Endothelial cell of umbilical vein (primary cell): ENCODE data around the gene C19orf67. TPM values are rescaled to one million over a fixed set of nuclear protein-coding genes. Genes with fewer than 3 reads are reported as not detected.

ENCODE experiments used
- BruUV-seq: library from RNA; stranded (reverse); fragments of 400-500 nt; replicated peaks from 2 replicates; lab custom pipeline; 2021; lab: Mats Ljungman, UMichigan
- CTCF ChIA-PET: fragments of 300-600, 350-600 bp; sonication (Branson Sonifier 250); formaldehyde crosslinking; loops from one replicate; lab custom pipeline; 2021; ENCODE audit warnings: antibody characterized with exemption, inconsistent platforms; lab: Charles Lee
- POLR2A ChIA-PET: fragments of 300-600, 350-600 bp; sonication (Branson Sonifier 250); formaldehyde crosslinking; loops from one replicate; lab custom pipeline; 2021; ENCODE audit warnings: antibody characterized with exemption, inconsistent platforms; lab: Charles Lee
- DNase-seq: peaks from one replicate; pipeline ENCODE4 v3.0.0-alpha.2; 2011; ENCODE audit warnings: low read depth, low spot score
- FAIRE-seq: peaks from 2 replicates; lab custom pipeline; 2011; peaks lifted over from hg19 to GRCh38; lab: Jason Lieb, UNC
- H2AFZ ChIP-seq: 2 replicates; pipeline ENCODE4 v1.6.0; 2012; ENCODE audit warnings: low read depth, low read length, control low read depth, inconsistent platforms
- H3K27ac ChIP-seq: 2 replicates; pipeline ENCODE4 v1.5.1; 2011; ENCODE audit warnings: low read depth, mild to moderate bottlenecking, control low read depth, low read length, moderate library complexity; ENCODE audit not compliant: insufficient read depth
- H3K27me3 ChIP-seq, 2 experiments: 2 replicates each; pipeline versions ENCODE4 v1.6.0 to v1.6.1; 2011; ENCODE audit warnings: low read length in 2 of 2, mixed read lengths in 1 of 2; ENCODE audit not compliant: control insufficient read depth in 2 of 2, insufficient read depth in 2 of 2
- H3K36me3 ChIP-seq, 2 experiments: 2 replicates in 1 of 2; 3 replicates in 1 of 2; pipeline ENCODE4 v1.5.1; 2011; ENCODE audit warnings: low read length in 2 of 2, mild to moderate bottlenecking in 1 of 2, moderate library complexity in 1 of 2; ENCODE audit not compliant: control insufficient read depth in 2 of 2, insufficient read depth in 2 of 2; ENCODE audit errors: extremely low read depth in 1 of 2
- H3K4me1 ChIP-seq: 3 replicates; pipeline ENCODE4 v1.5.1; 2011; ENCODE audit warnings: mild to moderate bottlenecking, low read length; ENCODE audit not compliant: control insufficient read depth, insufficient read depth; ENCODE audit errors: extremely low read depth
- H3K4me2 ChIP-seq: 2 replicates; pipeline ENCODE4 v1.6.1; 2011; ENCODE audit warnings: low read length, control low read depth, mixed read lengths; ENCODE audit not compliant: insufficient read depth
- H3K4me3 ChIP-seq, 3 experiments: fragments of 200-600 bp in 1 of 3; sonication (generic), shearing (Covaris generic) in 1 of 3; replicated peaks in 1 of 3; 2 replicates each; pipeline ENCODE4 v1.5.1; 2011 to 2016; ENCODE audit warnings: control low read depth in 3 of 3, low read length in 3 of 3, mild to moderate bottlenecking in 2 of 3, inconsistent platforms in 1 of 3, low read depth in 1 of 3, moderate library complexity in 1 of 3; ENCODE audit not compliant: insufficient read depth in 1 of 3
- H3K79me2 ChIP-seq: 2 replicates; pipeline ENCODE4 v1.6.0; 2012; ENCODE audit warnings: low read length, inconsistent platforms; ENCODE audit not compliant: control insufficient read depth, insufficient read depth
- H3K9ac ChIP-seq: replicated peaks from 2 replicates; pipeline ENCODE3; 2011; ENCODE audit warnings: low read length, control low read depth; ENCODE audit not compliant: insufficient read depth; ENCODE audit errors: extremely low read depth
- H3K9me1 ChIP-seq: replicated peaks from 3 replicates; pipeline ENCODE4 v1.6.0; 2011; ENCODE audit warnings: mild to moderate bottlenecking, low read length; ENCODE audit not compliant: control insufficient read depth, insufficient read depth; ENCODE audit errors: extremely low read depth
- H3K9me3 ChIP-seq: replicated peaks from 2 replicates; pipeline ENCODE4 v1.5.1; 2012; ENCODE audit warnings: low read length, inconsistent platforms; ENCODE audit not compliant: control insufficient read depth, insufficient read depth
- H4K20me1 ChIP-seq: replicated peaks from 2 replicates; pipeline ENCODE3; 2011; ENCODE audit warnings: mild to moderate bottlenecking, low read length; ENCODE audit not compliant: control insufficient read depth, insufficient read depth; ENCODE audit errors: extremely low read depth
- EZH2 ChIP-seq: IDR thresholded peaks from 2 replicates; pipeline ENCODE4 v1.6.1; 2012; ENCODE audit warnings: borderline replicate concordance, low read depth, mild to moderate bottlenecking, moderate library complexity, low read length, inconsistent platforms; ENCODE audit not compliant: severe bottlenecking
- FOS ChIP-seq: IDR thresholded peaks from 2 replicates; pipeline ENCODE4 v1.6.1; 2011; ENCODE audit warnings: mild to moderate bottlenecking, low read length, moderate library complexity, borderline replicate concordance; ENCODE audit not compliant: insufficient read depth
- GATA2 ChIP-seq: IDR thresholded peaks from 2 replicates; pipeline ENCODE4 v1.7.0; 2011; ENCODE audit warnings: low read depth, mild to moderate bottlenecking, moderate library complexity, mixed read lengths, low read length; ENCODE audit not compliant: insufficient read length, insufficient read depth
- JUN ChIP-seq: IDR thresholded peaks from 2 replicates; pipeline ENCODE4 v1.6.1; 2011; ENCODE audit warnings: borderline replicate concordance, low read depth; ENCODE audit not compliant: insufficient read length, insufficient read depth
- MYC ChIP-seq: IDR thresholded peaks from one replicate; pipeline ENCODE4 v1.6.1; 2011; ENCODE audit warnings: mild to moderate bottlenecking, low read depth, low read length
- POLR2A ChIP-seq: IDR thresholded peaks from 2 replicates; pipeline ENCODE4 v1.6.1; 2012; ENCODE audit warnings: low read depth, mild to moderate bottlenecking, control low read depth, low read length
- POLR2AphosphoS5 ChIP-seq: IDR thresholded peaks from 2 replicates; pipeline ENCODE4 v1.6.1; 2012; ENCODE audit warnings: low read depth, mild to moderate bottlenecking, control low read depth, low read length, moderate library complexity; ENCODE audit not compliant: insufficient read depth
- dilution Hi-C: fragments of 300-500 bp; cut with MboI; formaldehyde crosslinking; loops from one replicate; pipeline ENCODE4 v1.15.0; 2019; ENCODE audit warnings: low sequenced_read_pairs; ENCODE audit not compliant: extremely low pct_ligation_motif_present
- intact Hi-C: fragments of 100-400 bp; cut with micrococcal nuclease; formaldehyde crosslinking; loops from one replicate; pipeline ENCODE4 v1.10.0; 2022
- polyA plus RNA-seq, 4 experiments: library from polyadenylated mRNA; depleted of rRNA in 3 of 4; stranded (reverse) in 3 of 4; unstranded in 1 of 4; fragments of >200 nt; gene quantifications; 2 replicates each; pipeline versions ENCODE4 v1.2.1 to v1.2.3, GENCODE V29; 2011 to 2012; ENCODE audit warnings: missing spikeins in 1 of 4
- total RNA-seq: library from RNA; stranded (reverse); gene quantifications from 2 replicates; pipeline ENCODE4 v1.2.3, GENCODE V29; 2021
- TF ChIP-seq, protein P1 (sequence below): IDR thresholded peaks from 2 replicates; pipeline ENCODE4 v1.6.1; 2011; ENCODE audit not compliant: insufficient read depth, insufficient read length
- TF ChIP-seq, protein P2 (sequence below), 2 donors: IDR thresholded peaks; 1 replicate in 1 of 2; 2 replicates in 1 of 2; pipeline ENCODE4 v1.5.1; 2011; ENCODE audit warnings: low read length in 2 of 2, mild to moderate bottlenecking in 2 of 2, moderate library complexity in 2 of 2, control low read depth in 1 of 2, inconsistent platforms in 1 of 2, low read depth in 1 of 2; ENCODE audit not compliant: insufficient read depth in 1 of 2; ENCODE audit errors: extremely low read depth in 1 of 2

C19orf67 gene
- total and polyA plus RNA-seq, 2 donors (not counting 3 experiments of a cell fraction or from before 2014, with no cell fraction given), result 0.55 TPM; not detected in 1

DNA sequence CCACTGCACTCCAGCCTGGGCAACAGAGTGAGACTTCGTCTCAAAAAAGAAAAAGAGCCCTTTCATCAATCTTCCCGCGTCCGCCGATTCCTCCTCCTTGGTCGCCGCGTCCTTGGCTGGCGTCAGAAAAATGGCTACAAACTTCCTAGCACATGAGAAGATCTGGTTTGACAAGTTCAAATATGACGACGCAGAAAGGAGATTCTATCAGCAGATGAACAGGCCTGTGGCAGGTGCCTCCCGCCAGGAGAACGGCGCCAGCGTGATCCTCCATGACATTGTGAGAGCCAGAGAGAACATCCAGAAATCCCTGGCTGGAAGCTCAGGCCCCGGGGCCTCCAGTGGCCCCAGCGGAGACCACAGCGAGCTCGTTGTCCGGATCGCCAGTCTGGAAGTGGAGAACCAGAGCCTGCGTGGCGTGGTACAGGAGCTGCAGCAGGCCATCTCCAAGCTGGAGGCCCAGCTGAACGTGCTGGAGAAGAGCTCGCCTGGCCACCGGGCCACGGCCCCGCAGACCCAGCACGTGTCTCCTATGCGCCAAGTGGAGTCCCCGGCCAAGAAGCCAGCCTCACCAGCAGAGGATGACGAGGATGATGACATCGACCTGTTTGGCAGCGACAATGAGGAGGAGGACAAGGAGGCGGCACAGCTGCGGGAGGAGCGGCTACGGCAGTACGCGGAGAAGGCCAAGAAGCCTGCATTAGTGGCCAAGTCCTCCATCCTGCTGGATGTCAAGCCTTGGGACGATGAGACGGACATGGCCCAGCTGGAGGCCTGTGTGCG, 15.1 kb downstream of the C19orf67 start:
- H4K20me1 ChIP-seq, result no peaks in the 10 kb centered on the region
- no peaks in the 10 kb centered on the region for H3K36me3 ChIP-seq

More for the DNA sequence above, 15.1 kb downstream of the C19orf67 start:
- peaks cover 26% of the 10 kb centered on the region for H3K4me1 ChIP-seq
- BruUV-seq, result no TSS peak
- FAIRE-seq (no peak), DNase-seq (no peak)
- no peak overlapping the region for H3K9ac ChIP-seq
- dilution Hi-C loops, result no loop called here
- H3K4me3 ChIP-seq, result no peak overlapping the region
- no peaks in the 10 kb centered on the region for H3K9me1 ChIP-seq
- H3K79me2 ChIP-seq, result no peaks in the 10 kb centered on the region
- H3K9me3 ChIP-seq, result no peaks in the 10 kb centered on the region
- H3K27me3 ChIP-seq, result no peaks in the 10 kb centered on the region
- POLR2A ChIA-PET, result interaction anchor here (0.6 kb wide), 1 partner anchor 142 kb away, joined by 5 read pairs; no protein-coding TSS in a partner anchor
- no peak overlapping the region for H3K27ac ChIP-seq
- no peak overlapping the region for H3K4me2 ChIP-seq
- H2AFZ ChIP-seq, result no peak overlapping the region
- CTCF ChIA-PET, result interaction anchor here (1.0 to 6.6 kb wide), 12 partner anchors 11 to 198 kb away, joined by 3 to 74 read pairs (median 14); partner anchors contain the start of genes IL27RA and NANOS3
- intact Hi-C loops, result loop anchor here (5.0 kb wide), 1 partner anchor 283 kb away; no protein-coding TSS in a partner anchor
- TF ChIP-seq, protein P1, sequence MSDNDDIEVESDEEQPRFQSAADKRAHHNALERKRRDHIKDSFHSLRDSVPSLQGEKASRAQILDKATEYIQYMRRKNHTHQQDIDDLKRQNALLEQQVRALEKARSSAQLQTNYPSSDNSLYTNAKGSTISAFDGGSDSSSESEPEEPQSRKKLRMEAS, result no peak
- TF ChIP-seq FOS (no peak), POLR2A (no peak), GATA2 (no peak), MYC (no peak), POLR2AphosphoS5 (no peak), JUN (no peak), EZH2 (no peak)
- TF ChIP-seq, protein P2, sequence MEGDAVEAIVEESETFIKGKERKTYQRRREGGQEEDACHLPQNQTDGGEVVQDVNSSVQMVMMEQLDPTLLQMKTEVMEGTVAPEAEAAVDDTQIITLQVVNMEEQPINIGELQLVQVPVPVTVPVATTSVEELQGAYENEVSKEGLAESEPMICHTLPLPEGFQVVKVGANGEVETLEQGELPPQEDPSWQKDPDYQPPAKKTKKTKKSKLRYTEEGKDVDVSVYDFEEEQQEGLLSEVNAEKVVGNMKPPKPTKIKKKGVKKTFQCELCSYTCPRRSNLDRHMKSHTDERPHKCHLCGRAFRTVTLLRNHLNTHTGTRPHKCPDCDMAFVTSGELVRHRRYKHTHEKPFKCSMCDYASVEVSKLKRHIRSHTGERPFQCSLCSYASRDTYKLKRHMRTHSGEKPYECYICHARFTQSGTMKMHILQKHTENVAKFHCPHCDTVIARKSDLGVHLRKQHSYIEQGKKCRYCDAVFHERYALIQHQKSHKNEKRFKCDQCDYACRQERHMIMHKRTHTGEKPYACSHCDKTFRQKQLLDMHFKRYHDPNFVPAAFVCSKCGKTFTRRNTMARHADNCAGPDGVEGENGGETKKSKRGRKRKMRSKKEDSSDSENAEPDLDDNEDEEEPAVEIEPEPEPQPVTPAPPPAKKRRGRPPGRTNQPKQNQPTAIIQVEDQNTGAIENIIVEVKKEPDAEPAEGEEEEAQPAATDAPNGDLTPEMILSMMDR (IDR thresholded peaks at IDR 0.05; ENCODE audit: extremely low read depth in 1 of 2, insufficient read depth in 1 of 2, low read depth in 1 of 2, low read length in 2 of 2), result no peak
